Panc1 (cell line): ENCODE measurements around the gene PET100. TPM values are rescaled to one million over a fixed set of nuclear protein-coding genes. Genes with fewer than 3 reads are reported as not detected.
A peak's percentile ranks its signal among the peaks of the same experiment; 100 is the strongest.
"Not testable (repeated sequence)": the region's sequence is repeated elsewhere in the genome, so short reads cannot be mapped to it uniquely, and the experiment has no call there.

Experiments
- ATAC-seq: fragments of 200-7000 bp; cut with Tn5 transposase; 2 replicates; pipeline ENCODE4 v1.9.1; 2020; ENCODE audit warnings: mild to moderate bottlenecking, moderate library complexity
- BruUV-seq: library from RNA; stranded (reverse); fragments of 400-500 nt; replicated peaks from 2 replicates; lab custom pipeline; 2021; lab: Mats Ljungman, UMichigan
- CTCF ChIA-PET: fragments of 300-600 bp; sonication (Branson Sonifier 250); formaldehyde crosslinking; loops from one replicate; lab custom pipeline; 2022; ENCODE audit warnings: antibody characterized with exemption; lab: Charles Lee
- POLR2A ChIA-PET: fragments of 300-600 bp; sonication (Branson Sonifier 250); formaldehyde crosslinking; loops from one replicate; lab custom pipeline; 2022; ENCODE audit warnings: antibody characterized with exemption; lab: Charles Lee
- DNase-seq: peaks from one replicate; pipeline ENCODE4 v3.0.0-alpha.2; 2010; ENCODE audit warnings: low read depth, low spot score
- H3K27ac ChIP-seq: 2 replicates; pipeline ENCODE4 v1.5.1; 2011; ENCODE audit warnings: mild to moderate bottlenecking, low read length, inconsistent platforms
- H3K27me3 ChIP-seq: fragments of 200-500 bp; sonication (Bioruptor generic); 2 replicates; pipeline ENCODE4 v1.6.0; 2014; ENCODE audit warnings: low read length, inconsistent platforms; ENCODE audit not compliant: control insufficient read depth, insufficient read depth
- H3K36me3 ChIP-seq: fragments of 200-500 bp; sonication (Bioruptor generic); 2 replicates; pipeline ENCODE4 v1.5.1; 2014; ENCODE audit warnings: inconsistent platforms, mild to moderate bottlenecking, low read length, moderate library complexity; ENCODE audit not compliant: control insufficient read depth, insufficient read depth
- H3K4me1 ChIP-seq: 2 replicates; pipeline ENCODE4 v1.5.1; 2011; ENCODE audit warnings: inconsistent platforms, mild to moderate bottlenecking, low read length, moderate library complexity; ENCODE audit not compliant: control insufficient read depth, insufficient read depth
- H3K4me3 ChIP-seq, 2 experiments: 2 replicates each; pipeline ENCODE4 v1.5.1; 2011 to 2012; ENCODE audit warnings: low read depth in 2 of 2, low read length in 2 of 2, mild to moderate bottlenecking in 2 of 2, inconsistent platforms in 1 of 2, moderate library complexity in 1 of 2
- H3K9me3 ChIP-seq: fragments of 200-500 bp; sonication (Bioruptor generic); 2 replicates; pipeline ENCODE4 v1.5.1; 2014; ENCODE audit warnings: low read depth, mild to moderate bottlenecking, inconsistent platforms, low read length, moderate library complexity; ENCODE audit not compliant: control insufficient read depth, insufficient read depth
- CTCF ChIP-seq: fragments of 450-650 bp; IDR thresholded peaks from 2 replicates; pipeline ENCODE4 v1.5.1; 2017; ENCODE audit warnings: mild to moderate bottlenecking
- POLR2AphosphoS5 ChIP-seq: IDR thresholded peaks from 2 replicates; pipeline ENCODE4 v1.6.1; 2012; ENCODE audit warnings: mild to moderate bottlenecking, low read depth, low read length, moderate library complexity
- REST ChIP-seq, 2 experiments: IDR thresholded peaks; 2 replicates each; pipeline ENCODE4 v1.6.1; 2011 to 2012; ENCODE audit warnings: low read depth in 2 of 2, control low read depth in 1 of 2, low read length in 1 of 2, mild to moderate bottlenecking in 1 of 2, moderate library complexity in 1 of 2; ENCODE audit not compliant: insufficient read depth in 1 of 2
- SIN3A ChIP-seq: IDR thresholded peaks from 2 replicates; pipeline ENCODE4 v1.6.1; 2012; ENCODE audit warnings: low read depth, mild to moderate bottlenecking, low read length, moderate library complexity, borderline replicate concordance; ENCODE audit not compliant: insufficient read depth
- TCF7L2 ChIP-seq: IDR thresholded peaks from 2 replicates; pipeline ENCODE4 v1.6.1; 2011; ENCODE audit warnings: mild to moderate bottlenecking, low read depth, low read length, inconsistent platforms
- in situ Hi-C: cut with HindIII; loops from 2 replicates; pipeline ENCODE4 v1.10.0; 2016; ENCODE audit warnings: low sequenced_read_pairs, low pct_unique_long_range_greater_than_20kb
- intact Hi-C: fragments of 100-400 bp; cut with micrococcal nuclease; formaldehyde crosslinking; loops from one replicate; pipeline ENCODE4 v1.10.0; 2022; ENCODE audit not compliant: unreplicated experiment
- total RNA-seq: library from RNA; stranded (reverse); gene quantifications from one replicate; pipeline ENCODE4 v1.2.1, GENCODE V29; 2021; ENCODE audit not compliant: unreplicated experiment

Gene PET100
- total RNA-seq, 1 experiment from 2014 or later: 109 TPM

GRCh38 chr19:7642295-7643030 lies 12.9 kb downstream of the PET100 start:
- H3K27ac ChIP-seq: no peak overlapping the region
- in situ Hi-C loops: no loop called here
- POLR2A ChIA-PET: no interaction called here
- intact Hi-C loops: no loop called here
- H3K27me3 ChIP-seq: no peaks in the 10 kb centered on the region
- H3K9me3 ChIP-seq: no peaks in the 10 kb centered on the region
- TF ChIP-seq CTCF (no peak), SIN3A (no peak), TCF7L2 (no peak), POLR2AphosphoS5 (no peak), REST (IDR thresholded peaks at IDR 0.05; ENCODE audit: insufficient read depth in 1 of 2, low read depth in 2 of 2, low read length in 1 of 2) (no peak)
- CTCF ChIA-PET: no interaction called here
- no peaks in the 10 kb centered on the region for H3K36me3 ChIP-seq
- no peak overlapping the region for H3K4me3 ChIP-seq
- ATAC-seq (no peak), DNase-seq (no peak)
- no TSS peak for BruUV-seq
- no peaks in the 10 kb centered on the region for H3K4me1 ChIP-seq

- CTCF ChIA-PET: no interaction called here
- ATAC-seq: no peak
- no peaks in the 10 kb centered on the region for H3K4me1 ChIP-seq
Observed at GRCh38 chr19:7643031-7643415, 13.4 kb downstream of the PET100 start.

GRCh38 chr19:7643629-7644549 lies 14.3 kb downstream of the PET100 start:
- TSS peak; percentile 45 for BruUV-seq
- H3K4me1 ChIP-seq, H3K36me3 ChIP-seq, ATAC-seq, in situ Hi-C loops, H3K27me3 ChIP-seq, DNase-seq, H3K9me3 ChIP-seq, H3K27ac ChIP-seq, intact Hi-C loops, H3K4me3 ChIP-seq: not testable (repeated sequence)
- CTCF ChIA-PET: interaction anchor here (0.6 kb wide), 2 partner anchors 104 to 133 kb away, joined by 4 to 6 read pairs; no protein-coding TSS in a partner anchor
- POLR2A ChIA-PET: interaction anchor here (0.6 kb wide), 1 partner anchor 23 kb away, joined by 6 read pairs; no protein-coding TSS in a partner anchor

More at GRCh38 chr19:7643031-7643415, 13.4 kb downstream of the PET100 start:
- in situ Hi-C loops: no loop called here
- H3K36me3 ChIP-seq: no peaks in the 10 kb centered on the region
- no peaks in the 10 kb centered on the region for H3K27me3 ChIP-seq
- POLR2A ChIA-PET: no interaction called here
- no peaks in the 10 kb centered on the region for H3K9me3 ChIP-seq
- intact Hi-C loops: no loop called here
- DNase-seq: no peak
- TF ChIP-seq CTCF: no peak
- no TSS peak for BruUV-seq
- no peak overlapping the region for H3K4me3 ChIP-seq
- H3K27ac ChIP-seq: no peak overlapping the region
